LNCaP clone FGC (cell line): Measurements from ENCODE around the gene CC2D2A.
A peak's percentile ranks its signal among the peaks of the same experiment; 100 is the strongest.

Experiments used
- DNase-seq: peaks from one replicate; pipeline ENCODE4 v3.0.0-alpha.2; 2011; ENCODE audit warnings: low read depth
- H3K4me3 ChIP-seq: 2 replicates; pipeline ENCODE4 v1.5.1; 2011; ENCODE audit warnings: mild to moderate bottlenecking, low read depth, low read length, control low read depth
- CTCF ChIP-seq: IDR thresholded peaks from 2 replicates; pipeline ENCODE4 v1.5.1; 2012; ENCODE audit warnings: mild to moderate bottlenecking; ENCODE audit not compliant: control insufficient read depth, insufficient read depth; ENCODE audit errors: extremely low read depth

Gene CC2D2A

GRCh38 chr4:15586066-15586465 is 116.4 kb downstream of the CC2D2A start:
- DNase-seq = no peak
- H3K4me3 ChIP-seq = no peak overlapping the region
- no peak for TF ChIP-seq CTCF

GRCh38 chr4:15587649-15588048 is 118.0 kb downstream of the CC2D2A start:
- no peak for TF ChIP-seq CTCF
- no peak overlapping the region for H3K4me3 ChIP-seq
- no peak for DNase-seq

- no peak overlapping the region for H3K4me3 ChIP-seq
- no peak for TF ChIP-seq CTCF
- DNase-seq = no peak
These were observed 123.1 kb downstream of the CC2D2A start for GRCh38 chr4:15592799-15593198.

GRCh38 chr4:15598644-15599043 is 129.0 kb downstream of the CC2D2A start:
- DNase-seq = no peak
- no peak for TF ChIP-seq CTCF

GRCh38 chr4:15600176-15600575 is 130.5 kb downstream of the CC2D2A start:
- DNase-seq = no peak
- TF ChIP-seq CTCF = no peak
- H3K4me3 ChIP-seq = no peak overlapping the region

More at GRCh38 chr4:15598644-15599043, 129.0 kb downstream of the CC2D2A start:
- no peak overlapping the region for H3K4me3 ChIP-seq

- no peak for TF ChIP-seq CTCF
These were observed 132.2 kb downstream of the CC2D2A start for GRCh38 chr4:15601862-15602261.

GRCh38 chr4:15605537-15605936 is 135.9 kb downstream of the CC2D2A start:
- no peak overlapping the region for H3K4me3 ChIP-seq
- no peak for TF ChIP-seq CTCF
- no peak for DNase-seq

More at GRCh38 chr4:15601862-15602261, 132.2 kb downstream of the CC2D2A start:
- DNase-seq = peak; percentile 37
- H3K4me3 ChIP-seq = no peak overlapping the region
